Colonic mucosa (tissue), 4 donors: ENCODE measurements around the gene DLGAP1. TPM values are rescaled to one million over a fixed set of nuclear protein-coding genes. Genes with fewer than 3 reads are reported as not detected.

Source experiments
- DNase-seq: peaks from one replicate; pipeline ENCODE4 v3.0.0-alpha.2; 2020
- H3K27ac ChIP-seq: fragments of 200-600 bp; one replicate; pipeline ENCODE4 v1.8.0; 2021
- H3K27me3 ChIP-seq: fragments of 200-600 bp; one replicate; pipeline ENCODE4 v1.8.0; 2021
- H3K36me3 ChIP-seq: fragments of 200-600 bp; one replicate; pipeline ENCODE4 v1.8.0; 2021
- H3K4me1 ChIP-seq: fragments of 200-600 bp; one replicate; pipeline ENCODE4 v1.8.0; 2021; ENCODE audit warnings: mild to moderate bottlenecking
- H3K4me3 ChIP-seq: fragments of 200-600 bp; one replicate; pipeline ENCODE4 v1.8.0; 2021
- H3K9ac ChIP-seq, 2 donors: one replicate each; pipeline ENCODE4 v1.7.0; 2013; ENCODE audit warnings: control low read depth in 2 of 2, low read depth in 2 of 2, low read length in 2 of 2
- H3K9me3 ChIP-seq: fragments of 200-600 bp; one replicate; pipeline ENCODE4 v1.8.0; 2021
- CTCF ChIP-seq: fragments of 200-600 bp; IDR thresholded peaks from one replicate; pipeline ENCODE4 v1.8.0; 2022; ENCODE audit warnings: antibody characterized with exemption, mild to moderate bottlenecking
- intact Hi-C: fragments of 100-400 bp; cut with DNase I; formaldehyde crosslinking; loops from one replicate; pipeline ENCODE4 v1.14.1; 2022
- total RNA-seq, 2 donors: library from RNA; stranded (reverse); fragmentation: NEBNext Ultra II Directional in 1 of 2; extraction: Animal tissue kit (Norgen Biotek cat#: 25700) in 1 of 2; gene quantifications; one replicate each; pipeline ENCODE4 v1.2.1, GENCODE V29; 2021
- donor health status: healthy.
- donor health status: DM: no; HTN: no; CAD: no.
- donor health status: DM: no; HTN: no; CAD: no.

The DLGAP1 gene
- total RNA-seq, 2 donors from 2014 or later, result 0.25 to 0.50 TPM

- DNase-seq, result no peak
- no peaks in the 10 kb centered on the region for H3K4me1 ChIP-seq
- no peaks in the 10 kb centered on the region for H3K9me3 ChIP-seq
- H3K4me3 ChIP-seq, result no peak overlapping the region
- H3K27ac ChIP-seq, result no peak overlapping the region
- no peaks in the 10 kb centered on the region for H3K27me3 ChIP-seq
- H3K9ac ChIP-seq, result no peak overlapping the region
- H3K36me3 ChIP-seq, result no peaks in the 10 kb centered on the region
- intact Hi-C loops, result no loop called here
- TF ChIP-seq CTCF, result no peak
These were observed 631.0 kb downstream of the DLGAP1 start for GRCh38 chr18:3824101-3824500.

- no peak for DNase-seq
- Histone ChIP-seq H3K4me3 (no peak overlapping the region), H3K9me3 (no peaks in the 10 kb centered on the region), H3K36me3 (no peaks in the 10 kb centered on the region), H3K4me1 (no peaks in the 10 kb centered on the region), H3K27ac (no peak overlapping the region), H3K9ac (no peak overlapping the region), H3K27me3 (no peaks in the 10 kb centered on the region)
- no peak for TF ChIP-seq CTCF
- intact Hi-C loops, result no loop called here
These were observed 632.0 kb downstream of the DLGAP1 start for GRCh38 chr18:3823073-3823472.

GRCh38 chr18:3821524-3821923 lies 633.6 kb downstream of the DLGAP1 start:
- intact Hi-C loops, result no loop called here
- H3K36me3 ChIP-seq, result no peaks in the 10 kb centered on the region
- H3K27me3 ChIP-seq, result no peaks in the 10 kb centered on the region
- H3K4me1 ChIP-seq, result no peaks in the 10 kb centered on the region
- no peaks in the 10 kb centered on the region for H3K9me3 ChIP-seq
- H3K27ac ChIP-seq, result no peak overlapping the region
- DNase-seq, result no peak
- H3K9ac ChIP-seq, result no peak overlapping the region
- TF ChIP-seq CTCF, result no peak
- H3K4me3 ChIP-seq, result no peak overlapping the region

- no peak overlapping the region for H3K27ac ChIP-seq
- H3K27me3 ChIP-seq, result no peaks in the 10 kb centered on the region
- no peak for TF ChIP-seq CTCF
- H3K4me1 ChIP-seq, result no peaks in the 10 kb centered on the region
- no peak overlapping the region for H3K9ac ChIP-seq
- H3K36me3 ChIP-seq, result no peaks in the 10 kb centered on the region
- DNase-seq, result no peak
- H3K9me3 ChIP-seq, result no peaks in the 10 kb centered on the region
- intact Hi-C loops, result no loop called here
- no peak overlapping the region for H3K4me3 ChIP-seq
These were observed 635.1 kb downstream of the DLGAP1 start for GRCh38 chr18:3819961-3820360.

- Histone ChIP-seq H3K27ac (no peak overlapping the region), H3K36me3 (no peaks in the 10 kb centered on the region), H3K9me3 (no peaks in the 10 kb centered on the region), H3K4me3 (no peak overlapping the region), H3K9ac (no peak overlapping the region), H3K27me3 (no peaks in the 10 kb centered on the region), H3K4me1 (no peaks in the 10 kb centered on the region)
- TF ChIP-seq CTCF, result no peak
- DNase-seq, result no peak
- intact Hi-C loops, result no loop called here
These were observed 638.3 kb downstream of the DLGAP1 start for GRCh38 chr18:3816610-3817363.
